H9 (cell line): ENCODE data around the gene MRPS27. TPM values are rescaled to one million over a fixed set of nuclear protein-coding genes. Genes with fewer than 3 reads are reported as not detected.
A peak's percentile ranks its signal among the peaks of the same experiment; 100 is the strongest.

Experiments used
- DNase-seq: peaks from one replicate; pipeline ENCODE4 v3.0.0-alpha.2; 2017
- H2AFZ ChIP-seq: one replicate; pipeline ENCODE4 v1.6.1; 2013; ENCODE audit warnings: mild to moderate bottlenecking, low read length, control low read depth, moderate library complexity
- H2AK5ac ChIP-seq: 2 replicates; pipeline ENCODE4 v1.6.1; 2013; ENCODE audit warnings: low read length, control low read depth, mixed read lengths; ENCODE audit not compliant: insufficient read length
- H2BK120ac ChIP-seq: one replicate; pipeline ENCODE4 v1.6.1; 2013; ENCODE audit warnings: low read depth, mild to moderate bottlenecking, low read length, control low read depth, inconsistent platforms; ENCODE audit not compliant: poor library complexity, severe bottlenecking
- H2BK12ac ChIP-seq: 2 replicates; pipeline ENCODE4 v1.6.1; 2013; ENCODE audit warnings: low read length, control low read depth, mixed read lengths, low read depth; ENCODE audit not compliant: insufficient read length
- H2BK15ac ChIP-seq: 2 replicates; pipeline ENCODE4 v1.6.1; 2013; ENCODE audit warnings: low read depth, low read length, control low read depth
- H2BK20ac ChIP-seq: one replicate; pipeline ENCODE4 v1.6.1; 2013; ENCODE audit warnings: low read depth, mild to moderate bottlenecking, low read length, control low read depth, inconsistent platforms; ENCODE audit not compliant: poor library complexity, severe bottlenecking
- H2BK5ac ChIP-seq: 2 replicates; pipeline ENCODE4 v1.6.1; 2013; ENCODE audit warnings: low read length, control low read depth, mixed read lengths; ENCODE audit not compliant: insufficient read length
- H3K14ac ChIP-seq: 2 replicates; pipeline ENCODE4 v1.6.1; 2013; ENCODE audit warnings: low read length, control low read depth; ENCODE audit not compliant: insufficient read depth
- H3K18ac ChIP-seq: 2 replicates; pipeline ENCODE4 v1.6.1; 2013; ENCODE audit warnings: low read depth, mild to moderate bottlenecking, mixed read lengths, low read length, control low read depth; ENCODE audit not compliant: insufficient read length
- H3K23ac ChIP-seq: 2 replicates; pipeline ENCODE4 v1.6.1; 2013; ENCODE audit warnings: low read length, control low read depth, mixed read lengths, low read depth; ENCODE audit not compliant: insufficient read length
- H3K23me2 ChIP-seq: 2 replicates; pipeline ENCODE4 v1.6.1; 2013; ENCODE audit warnings: low read depth, mild to moderate bottlenecking, mixed read lengths, low read length, control low read depth; ENCODE audit not compliant: insufficient read length, poor library complexity, severe bottlenecking
- H3K27ac ChIP-seq: 2 replicates; pipeline ENCODE4 v1.5.1; 2013; ENCODE audit warnings: low read length, control low read depth, mixed read lengths, low read depth; ENCODE audit not compliant: insufficient read length
- H3K27me3 ChIP-seq: 2 replicates; pipeline ENCODE4 v1.6.1; 2013; ENCODE audit warnings: low read length, control low read depth, inconsistent platforms; ENCODE audit not compliant: insufficient read depth
- H3K4ac ChIP-seq: 2 replicates; pipeline ENCODE4 v1.6.1; 2013; ENCODE audit warnings: low read depth, mild to moderate bottlenecking, control low read depth, inconsistent platforms, low read length, moderate library complexity
- H3K4me1 ChIP-seq: 2 replicates; pipeline ENCODE4 v1.6.1; 2013; ENCODE audit warnings: low read length, control low read depth, inconsistent platforms; ENCODE audit not compliant: insufficient read depth
- H3K4me2 ChIP-seq: 2 replicates; pipeline ENCODE4 v1.6.1; 2013; ENCODE audit warnings: low read length, control low read depth, mixed read lengths; ENCODE audit not compliant: insufficient read length, insufficient read depth
- H3K56ac ChIP-seq: 2 replicates; pipeline ENCODE4 v1.6.1; 2013; ENCODE audit warnings: low read depth, mild to moderate bottlenecking, mixed read lengths, low read length, control low read depth; ENCODE audit not compliant: insufficient read length
- H3K79me1 ChIP-seq: 2 replicates; pipeline ENCODE4 v1.6.1; 2013; ENCODE audit warnings: low read depth, mild to moderate bottlenecking, moderate library complexity, low read length, control low read depth, inconsistent platforms; ENCODE audit not compliant: insufficient read depth, poor library complexity, severe bottlenecking
- H3K79me2 ChIP-seq: 2 replicates; pipeline ENCODE4 v1.6.1; 2013; ENCODE audit warnings: low read length, control low read depth, inconsistent platforms; ENCODE audit not compliant: insufficient read depth
- H3K9ac ChIP-seq: 2 replicates; pipeline ENCODE4 v1.6.1; 2013; ENCODE audit warnings: low read length, control low read depth, mixed read lengths; ENCODE audit not compliant: insufficient read length; ENCODE audit errors: extremely low read depth
- H3K9me3 ChIP-seq: one replicate; pipeline ENCODE4 v1.6.1; 2013; ENCODE audit warnings: low read depth, low read length, inconsistent platforms; ENCODE audit not compliant: control insufficient read depth
- H3T11ph ChIP-seq: one replicate; pipeline ENCODE4 v1.6.1; 2013; ENCODE audit warnings: mild to moderate bottlenecking, low read length, control low read depth, inconsistent platforms
- H4K20me1 ChIP-seq: one replicate; pipeline ENCODE4 v1.6.1; 2013; ENCODE audit not compliant: control insufficient read depth, insufficient read length, insufficient read depth
- H4K5ac ChIP-seq: 2 replicates; pipeline ENCODE4 v1.6.1; 2013; ENCODE audit warnings: low read depth, mild to moderate bottlenecking, mixed read lengths, low read length, control low read depth; ENCODE audit not compliant: insufficient read length
- H4K8ac ChIP-seq: replicated peaks from 2 replicates; pipeline ENCODE4 v1.6.1; 2013; ENCODE audit warnings: low read length, control low read depth, mixed read lengths, low read depth; ENCODE audit not compliant: insufficient read length
- H4K91ac ChIP-seq: 2 replicates; pipeline ENCODE4 v1.6.1; 2013; ENCODE audit warnings: low read depth, mild to moderate bottlenecking, moderate library complexity, mixed read lengths, low read length, control low read depth; ENCODE audit not compliant: insufficient read length
- H3K27ac Mint-ChIP-seq, 3 experiments: 2 replicates in 2 of 3; 3 replicates in 1 of 3; pipeline ENCODE4 v1.8.0; 2020 to 2021; ENCODE audit warnings: mixed read lengths in 3 of 3, mild to moderate bottlenecking in 1 of 3, moderate library complexity in 1 of 3
- H3K27me3 Mint-ChIP-seq: 2 replicates; pipeline ENCODE4 v1.8.0; 2021; ENCODE audit warnings: low read depth, mild to moderate bottlenecking, moderate library complexity, mixed read lengths
- H3K36me3 Mint-ChIP-seq, 3 experiments: 2 replicates in 2 of 3; 3 replicates in 1 of 3; pipeline ENCODE4 v1.8.0; 2020 to 2021; ENCODE audit warnings: low read depth in 3 of 3, mixed read lengths in 3 of 3; ENCODE audit not compliant: insufficient read depth in 1 of 3
- H3K4me1 Mint-ChIP-seq, 2 experiments: 2 replicates each; pipeline ENCODE4 v1.8.0; 2020; ENCODE audit warnings: mixed read lengths in 2 of 2
- H3K4me3 Mint-ChIP-seq, 2 experiments: 2 replicates in 1 of 2; 3 replicates in 1 of 2; pipeline ENCODE4 v1.8.0; 2020 to 2021; ENCODE audit warnings: mild to moderate bottlenecking in 2 of 2, mixed read lengths in 2 of 2, moderate library complexity in 1 of 2
- H3K9me3 Mint-ChIP-seq, 2 experiments: 2 replicates in 1 of 2; 3 replicates in 1 of 2; pipeline ENCODE4 v1.8.0; 2020; ENCODE audit warnings: mild to moderate bottlenecking in 2 of 2, mixed read lengths in 2 of 2, moderate library complexity in 1 of 2
- WGBS: extraction: QIAGEN DNeasy Blood & Tissue Kit; methylation state at CpG from one replicate; pipeline ENCODE4 v1.1.7; 2013; ENCODE audit warnings: missing lambda C conversion rate, low lambda C conversion rate, mixed read lengths; ENCODE audit not compliant: insufficient read length; ENCODE audit errors: extremely low coverage; 5-methylcytosine and 5-hydroxymethylcytosine counted together
- total RNA-seq: library from RNA; stranded (reverse); gene quantifications from 2 replicates; pipeline ENCODE4 v1.2.1, GENCODE V29; 2021
- TF ChIP-seq, protein P1 (sequence below): fragments of 200-600 bp; sonication (generic); conservative IDR thresholded peaks from 3 replicates; pipeline ENCODE4 v1.8.0; 2021; ENCODE audit warnings: antibody characterized with exemption, mild to moderate bottlenecking

MRPS27 gene
- total RNA-seq, 1 experiment from 2014 or later = 83.3 TPM

- no peak overlapping the region for H3K27ac ChIP-seq
- H2BK120ac ChIP-seq = no peak overlapping the region
- H4K5ac ChIP-seq = no peak overlapping the region
- no peak overlapping the region for H3K56ac ChIP-seq
- peak overlapping the region; percentile 29 for H3K18ac ChIP-seq
- no peak overlapping the region for H2BK20ac ChIP-seq
- H4K8ac ChIP-seq = no peak overlapping the region
- TF ChIP-seq, protein P1, sequence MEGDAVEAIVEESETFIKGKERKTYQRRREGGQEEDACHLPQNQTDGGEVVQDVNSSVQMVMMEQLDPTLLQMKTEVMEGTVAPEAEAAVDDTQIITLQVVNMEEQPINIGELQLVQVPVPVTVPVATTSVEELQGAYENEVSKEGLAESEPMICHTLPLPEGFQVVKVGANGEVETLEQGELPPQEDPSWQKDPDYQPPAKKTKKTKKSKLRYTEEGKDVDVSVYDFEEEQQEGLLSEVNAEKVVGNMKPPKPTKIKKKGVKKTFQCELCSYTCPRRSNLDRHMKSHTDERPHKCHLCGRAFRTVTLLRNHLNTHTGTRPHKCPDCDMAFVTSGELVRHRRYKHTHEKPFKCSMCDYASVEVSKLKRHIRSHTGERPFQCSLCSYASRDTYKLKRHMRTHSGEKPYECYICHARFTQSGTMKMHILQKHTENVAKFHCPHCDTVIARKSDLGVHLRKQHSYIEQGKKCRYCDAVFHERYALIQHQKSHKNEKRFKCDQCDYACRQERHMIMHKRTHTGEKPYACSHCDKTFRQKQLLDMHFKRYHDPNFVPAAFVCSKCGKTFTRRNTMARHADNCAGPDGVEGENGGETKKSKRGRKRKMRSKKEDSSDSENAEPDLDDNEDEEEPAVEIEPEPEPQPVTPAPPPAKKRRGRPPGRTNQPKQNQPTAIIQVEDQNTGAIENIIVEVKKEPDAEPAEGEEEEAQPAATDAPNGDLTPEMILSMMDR = no peak
- H3T11ph ChIP-seq = no peak overlapping the region
- no peak overlapping the region for H2AFZ ChIP-seq
- Mint-ChIP-seq H3K4me1 (peaks cover 26 to 45% of the 10 kb centered on the region in 2 experiments), H3K27ac (peak overlapping the region; percentile 7 to 57 (median 42); a peak in 6 of 7 replicates), H3K4me3 (no peak overlapping the region), H3K36me3 (peaks cover 14 to 26% (median 23%) of the 10 kb centered on the region in 3 experiments), H3K9me3 (peaks cover 0 to 2% of the 10 kb centered on the region in 2 experiments; a peak in 1 of 5 replicates), H3K27me3 (no peaks in the 10 kb centered on the region)
- H3K79me2 ChIP-seq = no peaks in the 10 kb centered on the region
- H4K91ac ChIP-seq = no peak overlapping the region
- no peak overlapping the region for H3K4me2 ChIP-seq
- H3K4me1 ChIP-seq = peaks cover 6% of the 10 kb centered on the region; the same call in 1 of the 2 replicates
- no peaks in the 10 kb centered on the region for H3K9me3 ChIP-seq
- no peaks in the 10 kb centered on the region for H3K23me2 ChIP-seq
- no peak overlapping the region for H2BK15ac ChIP-seq
- no peak overlapping the region for H3K23ac ChIP-seq
- no peak overlapping the region for H2BK12ac ChIP-seq
- no peaks in the 10 kb centered on the region for H3K79me1 ChIP-seq
- H3K4ac ChIP-seq = no peak overlapping the region
- H3K9ac ChIP-seq = no peak overlapping the region
- no peak overlapping the region for H2BK5ac ChIP-seq
- WGBS = no CpG with 5 or more reads among the region's 4 CpGs
- no peaks in the 10 kb centered on the region for H3K27me3 ChIP-seq
- no peak for DNase-seq
- no peaks in the 10 kb centered on the region for H4K20me1 ChIP-seq
- no peak overlapping the region for H2AK5ac ChIP-seq
- no peak overlapping the region; the same call in 1 of the 2 replicates for H3K14ac ChIP-seq
These were observed 44.9 kb upstream of the MRPS27 start for GRCh38 chr5:72364951-72365350.
